Suprapubic skin (tissue), 4 donors: ENCODE measurements around the gene ACOT4.

Experiments used
- EP300 ChIP-seq: sonication (generic); formaldehyde crosslinking; IDR thresholded peaks from one replicate; pipeline ENCODE4 v1.6.1; 2017; ENCODE audit warnings: antibody characterized with exemption
- POLR2A ChIP-seq, 2 donors: fragments of 450-650 bp; IDR thresholded peaks; one replicate each; pipeline ENCODE4 v1.6.1; 2017; ENCODE audit warnings: antibody characterized with exemption in 2 of 2, mild to moderate bottlenecking in 2 of 2, moderate library complexity in 2 of 2
- POLR2AphosphoS5 ChIP-seq, 3 donors: sonication (generic); formaldehyde crosslinking; IDR thresholded peaks; one replicate each; pipeline ENCODE4 v1.6.1; 2017; ENCODE audit warnings: antibody characterized with exemption in 3 of 3
- TF ChIP-seq, protein P1 (sequence below), 2 donors: fragments of 200-600 bp in 1 of 2; fragments of 450-650 bp in 1 of 2; sonication (generic) in 1 of 2; IDR thresholded peaks; one replicate each; pipeline ENCODE4 v1.5.1; 2016 to 2019; ENCODE audit warnings: antibody characterized with exemption in 2 of 2, mild to moderate bottlenecking in 1 of 2, moderate library complexity in 1 of 2

DNA sequence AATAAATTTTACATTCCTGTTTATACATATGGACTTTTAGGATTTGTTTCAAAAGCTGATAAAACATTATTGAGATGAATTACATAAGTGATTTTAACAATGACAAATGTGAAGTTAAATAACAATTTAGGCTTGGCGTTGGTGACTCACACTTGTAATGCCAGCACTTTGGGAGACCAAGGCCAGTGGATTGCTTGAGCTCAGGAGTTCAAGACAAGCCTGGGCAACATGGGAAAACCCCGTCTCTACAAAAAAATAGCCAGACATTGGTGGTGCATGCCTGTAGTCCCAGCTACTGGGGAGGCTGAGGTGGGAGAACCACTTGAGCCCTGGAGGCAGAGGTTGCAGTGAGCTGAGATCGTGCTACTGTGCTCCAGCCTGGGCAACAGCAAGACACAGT lies 15.3 kb upstream of the ACOT4 start:
- TF ChIP-seq, protein P1, sequence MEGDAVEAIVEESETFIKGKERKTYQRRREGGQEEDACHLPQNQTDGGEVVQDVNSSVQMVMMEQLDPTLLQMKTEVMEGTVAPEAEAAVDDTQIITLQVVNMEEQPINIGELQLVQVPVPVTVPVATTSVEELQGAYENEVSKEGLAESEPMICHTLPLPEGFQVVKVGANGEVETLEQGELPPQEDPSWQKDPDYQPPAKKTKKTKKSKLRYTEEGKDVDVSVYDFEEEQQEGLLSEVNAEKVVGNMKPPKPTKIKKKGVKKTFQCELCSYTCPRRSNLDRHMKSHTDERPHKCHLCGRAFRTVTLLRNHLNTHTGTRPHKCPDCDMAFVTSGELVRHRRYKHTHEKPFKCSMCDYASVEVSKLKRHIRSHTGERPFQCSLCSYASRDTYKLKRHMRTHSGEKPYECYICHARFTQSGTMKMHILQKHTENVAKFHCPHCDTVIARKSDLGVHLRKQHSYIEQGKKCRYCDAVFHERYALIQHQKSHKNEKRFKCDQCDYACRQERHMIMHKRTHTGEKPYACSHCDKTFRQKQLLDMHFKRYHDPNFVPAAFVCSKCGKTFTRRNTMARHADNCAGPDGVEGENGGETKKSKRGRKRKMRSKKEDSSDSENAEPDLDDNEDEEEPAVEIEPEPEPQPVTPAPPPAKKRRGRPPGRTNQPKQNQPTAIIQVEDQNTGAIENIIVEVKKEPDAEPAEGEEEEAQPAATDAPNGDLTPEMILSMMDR (IDR thresholded peaks at IDR 0.05) = no peak
- no peak for TF ChIP-seq POLR2A (IDR thresholded peaks at IDR 0.05)
- no peak for TF ChIP-seq EP300
- TF ChIP-seq POLR2AphosphoS5 (IDR thresholded peaks at IDR 0.05) = no peak
